Fibroblast of mammary gland (primary cell): ENCODE measurements around the gene KCNK17.

ENCODE experiments used
- DNase-seq: peaks from one replicate; pipeline ENCODE4 v3.0.0-alpha.2; 2010; ENCODE audit warnings: low read depth
- H3K4me3 ChIP-seq: 2 replicates; pipeline ENCODE4 v1.5.1; 2011; ENCODE audit warnings: low read depth, mild to moderate bottlenecking, low read length, moderate library complexity; ENCODE audit not compliant: control insufficient read depth
- CTCF ChIP-seq: conservative IDR thresholded peaks from 2 replicates; pipeline ENCODE4 v1.5.1; 2011; ENCODE audit warnings: low read depth, low read length, inconsistent platforms; ENCODE audit not compliant: control insufficient read depth, insufficient read depth

KCNK17 gene

DNA sequence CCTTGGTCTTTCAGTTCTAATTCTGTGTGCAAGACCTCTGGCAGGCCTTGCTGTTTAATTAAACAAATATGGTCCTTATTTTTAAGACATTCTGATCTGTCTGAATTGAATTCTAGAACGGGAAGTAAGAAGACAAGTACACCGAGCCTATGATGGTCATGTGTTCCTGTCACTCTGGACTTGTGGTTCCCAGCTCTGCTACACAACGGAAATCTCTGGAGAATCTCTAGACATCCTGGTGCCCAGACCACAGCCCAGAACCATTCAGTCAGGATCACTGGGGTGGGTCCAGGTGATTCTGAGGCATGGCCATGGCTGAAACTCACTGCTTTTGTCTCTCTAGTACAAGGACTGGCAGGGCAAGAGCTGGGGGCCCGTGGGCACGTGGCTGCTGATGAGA is 24.2 kb upstream of the KCNK17 start:
- no peak for TF ChIP-seq CTCF
- no peak for DNase-seq
- H3K4me3 ChIP-seq, result no peak overlapping the region

DNA sequence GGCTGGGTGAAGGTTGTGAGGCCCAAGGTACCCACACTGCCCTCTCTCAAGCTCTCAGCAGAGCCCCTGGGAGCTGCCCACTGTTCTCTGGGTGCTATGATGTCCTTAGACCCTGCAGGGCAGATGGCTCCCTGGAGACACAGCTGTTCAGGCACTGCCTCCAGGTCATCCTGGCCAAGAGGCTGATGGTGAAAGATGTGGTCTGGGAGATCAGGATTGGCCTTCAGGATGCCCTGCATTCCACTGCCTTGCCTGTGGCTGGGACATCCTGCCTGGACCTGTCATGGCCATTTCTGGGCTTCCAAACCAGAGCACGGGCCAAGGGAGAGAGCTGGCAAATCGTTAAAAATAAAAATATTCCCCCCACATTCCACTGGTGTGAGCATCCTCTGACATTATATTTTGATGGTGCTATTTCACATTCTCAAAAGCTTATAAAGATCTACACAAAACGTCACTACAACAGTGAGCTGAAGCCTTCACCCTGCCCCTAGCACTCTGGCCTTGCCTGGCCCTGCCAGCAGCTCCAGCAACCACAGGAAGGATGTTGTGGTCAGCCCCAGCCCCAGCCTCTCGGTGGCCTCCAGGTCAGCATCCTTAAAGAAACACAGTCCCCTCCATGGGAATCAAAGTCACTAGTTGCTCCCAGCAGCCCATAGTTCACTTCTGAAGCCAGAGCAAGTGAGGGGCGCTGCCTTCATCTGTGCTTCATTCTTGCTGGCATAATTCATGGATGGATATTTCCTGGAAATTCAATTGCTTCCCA is 21.7 kb upstream of the KCNK17 start:
- DNase-seq, result no peak
- no peak for TF ChIP-seq CTCF
- H3K4me3 ChIP-seq, result no peak overlapping the region

GRCh38 chr6:39333644-39334438 is 19.6 kb upstream of the KCNK17 start:
- no peak overlapping the region for H3K4me3 ChIP-seq
- DNase-seq, result no peak
- no peak for TF ChIP-seq CTCF

GRCh38 chr6:39330476-39330875 is 16.3 kb upstream of the KCNK17 start:
- no peak for DNase-seq
- TF ChIP-seq CTCF, result no peak
- no peak overlapping the region for H3K4me3 ChIP-seq

GRCh38 chr6:39330057-39330456 is 15.8 kb upstream of the KCNK17 start:
- no peak for TF ChIP-seq CTCF
- DNase-seq, result no peak
- H3K4me3 ChIP-seq, result no peak overlapping the region

DNA sequence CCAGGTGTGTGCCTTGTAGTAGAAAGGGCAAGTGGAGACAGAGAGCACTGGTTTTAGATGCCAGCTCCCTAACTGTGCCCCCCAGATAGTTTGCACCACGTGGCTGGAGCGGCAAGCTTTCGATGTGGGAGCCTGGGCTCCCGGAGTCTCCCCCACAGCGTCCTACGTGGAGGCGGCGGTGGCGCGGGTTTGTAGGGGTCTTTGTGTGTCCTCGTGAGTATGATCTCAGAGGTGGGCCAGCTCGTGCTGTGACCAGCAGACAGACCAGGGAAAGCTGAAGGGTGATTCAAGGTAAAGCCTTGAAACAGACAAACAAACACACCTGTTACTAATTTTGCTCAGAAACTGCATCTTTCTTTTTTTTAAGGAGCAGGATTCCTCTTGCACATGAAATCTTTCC is 13.8 kb upstream of the KCNK17 start:
- no peak overlapping the region for H3K4me3 ChIP-seq
- no peak for DNase-seq
- no peak for TF ChIP-seq CTCF
